Activated CD4-positive, alpha-beta T cell treated with anti-CD3 and anti-CD28 coated beads, Interleukin-2, Interleukin-4, amounts not matched to agents 100 ng/mL and 50 ng/mL, durations not matched to agents 16 hours and 8 hours (primary cell): Measurements from ENCODE around the gene INHBC.

Source experiments
- DNase-seq: peaks from one replicate; pipeline ENCODE4 v3.0.0-alpha.2; 2020; ENCODE audit warnings: low spot score

The INHBC gene

DNA sequence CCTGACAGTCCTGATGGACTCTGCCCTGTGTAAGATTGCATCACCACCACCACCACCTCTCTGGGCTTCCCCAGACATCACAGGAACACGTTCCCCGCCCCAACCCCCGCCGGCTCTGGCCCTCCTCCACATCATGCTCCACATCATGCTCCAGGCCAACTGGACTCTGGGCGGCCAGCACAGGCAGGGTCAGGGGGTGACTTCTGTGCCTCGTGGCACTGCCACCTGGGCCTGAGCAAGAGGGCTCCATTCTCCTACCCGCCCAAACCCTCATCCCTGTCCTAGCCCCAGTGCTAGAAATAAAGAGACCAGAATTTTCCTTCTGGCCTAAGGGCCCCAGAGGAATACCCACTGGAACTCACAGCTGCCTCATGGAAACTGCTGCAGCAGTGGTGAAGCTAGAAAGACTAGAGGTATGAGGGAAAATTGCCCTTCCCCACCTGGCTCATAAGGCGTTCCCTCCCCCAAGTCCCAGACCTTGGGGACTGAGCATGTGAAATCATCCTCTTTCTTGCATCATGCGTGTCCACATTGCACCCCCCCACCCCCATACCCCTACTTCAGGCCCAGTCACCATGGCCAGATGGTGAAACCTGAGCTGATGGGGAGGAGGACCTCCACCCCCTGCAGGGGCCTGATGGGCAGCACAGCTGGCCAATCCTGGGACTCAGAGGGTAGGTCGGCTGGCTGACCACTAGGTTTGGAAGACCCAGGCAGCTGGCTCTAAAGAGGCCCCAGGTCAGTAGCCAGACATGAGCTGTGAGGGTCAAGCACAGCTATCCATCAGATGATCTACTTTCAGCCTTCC, 20.2 kb downstream of the INHBC start, which contains the start of gene INHBE:
TSS of gene INHBE (plus strand) at position 742 of the 808 bp plus-strand sequence. CDS start 230 bp downstream, outside the sequence.
- DNase-seq, result no peak

DNA sequence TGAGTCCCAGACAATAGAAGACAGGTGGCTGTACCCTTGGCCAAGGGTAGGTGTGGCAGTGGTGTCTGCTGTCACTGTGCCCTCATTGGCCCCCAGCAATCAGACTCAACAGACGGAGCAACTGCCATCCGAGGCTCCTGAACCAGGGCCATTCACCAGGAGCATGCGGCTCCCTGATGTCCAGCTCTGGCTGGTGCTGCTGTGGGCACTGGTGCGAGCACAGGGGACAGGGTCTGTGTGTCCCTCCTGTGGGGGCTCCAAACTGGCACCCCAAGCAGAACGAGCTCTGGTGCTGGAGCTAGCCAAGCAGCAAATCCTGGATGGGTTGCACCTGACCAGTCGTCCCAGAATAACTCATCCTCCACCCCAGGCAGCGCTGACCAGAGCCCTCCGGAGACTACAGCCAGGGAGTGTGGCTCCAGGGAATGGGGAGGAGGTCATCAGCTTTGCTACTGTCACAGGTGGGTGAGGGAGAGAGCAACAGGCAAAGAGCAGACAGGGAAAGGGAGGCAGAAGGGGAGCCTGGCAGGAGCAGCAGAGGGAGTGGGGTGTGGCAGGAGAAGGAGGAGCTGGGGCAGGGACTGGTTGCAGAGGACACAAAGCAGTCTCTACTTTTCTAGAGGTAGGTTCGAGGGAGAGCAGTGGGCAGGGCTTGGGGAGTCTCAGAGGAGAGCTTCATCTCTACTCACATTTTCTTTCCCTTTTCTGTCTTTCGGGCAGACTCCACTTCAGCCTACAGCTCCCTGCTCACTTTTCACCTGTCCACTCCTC, 21.0 kb downstream of the INHBC start:
- DNase-seq, result no peak

GRCh38 chr12:57456145-57456700, 21.6 kb downstream of the INHBC start:
- peak; percentile 71 for DNase-seq

DNA sequence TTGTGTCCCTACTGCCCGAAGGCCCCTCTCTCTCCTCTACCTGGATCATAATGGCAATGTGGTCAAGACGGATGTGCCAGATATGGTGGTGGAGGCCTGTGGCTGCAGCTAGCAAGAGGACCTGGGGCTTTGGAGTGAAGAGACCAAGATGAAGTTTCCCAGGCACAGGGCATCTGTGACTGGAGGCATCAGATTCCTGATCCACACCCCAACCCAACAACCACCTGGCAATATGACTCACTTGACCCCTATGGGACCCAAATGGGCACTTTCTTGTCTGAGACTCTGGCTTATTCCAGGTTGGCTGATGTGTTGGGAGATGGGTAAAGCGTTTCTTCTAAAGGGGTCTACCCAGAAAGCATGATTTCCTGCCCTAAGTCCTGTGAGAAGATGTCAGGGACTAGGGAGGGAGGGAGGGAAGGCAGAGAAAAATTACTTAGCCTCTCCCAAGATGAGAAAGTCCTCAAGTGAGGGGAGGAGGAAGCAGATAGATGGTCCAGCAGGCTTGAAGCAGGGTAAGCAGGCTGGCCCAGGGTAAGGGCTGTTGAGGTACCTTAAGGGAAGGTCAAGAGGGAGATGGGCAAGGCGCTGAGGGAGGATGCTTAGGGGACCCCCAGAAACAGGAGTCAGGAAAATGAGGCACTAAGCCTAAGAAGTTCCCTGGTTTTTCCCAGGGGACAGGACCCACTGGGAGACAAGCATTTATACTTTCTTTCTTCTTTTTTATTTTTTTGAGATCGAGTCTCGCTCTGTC, 22.3 kb downstream of the INHBC start:
- DNase-seq, result no peak

- DNase-seq, result no peak
Measured at GRCh38 chr12:57458665-57459054, 24.1 kb downstream of the INHBC start.

- peak; percentile 96 for DNase-seq
Measured at GRCh38 chr12:57459055-57459749, 24.6 kb downstream of the INHBC start.

DNA sequence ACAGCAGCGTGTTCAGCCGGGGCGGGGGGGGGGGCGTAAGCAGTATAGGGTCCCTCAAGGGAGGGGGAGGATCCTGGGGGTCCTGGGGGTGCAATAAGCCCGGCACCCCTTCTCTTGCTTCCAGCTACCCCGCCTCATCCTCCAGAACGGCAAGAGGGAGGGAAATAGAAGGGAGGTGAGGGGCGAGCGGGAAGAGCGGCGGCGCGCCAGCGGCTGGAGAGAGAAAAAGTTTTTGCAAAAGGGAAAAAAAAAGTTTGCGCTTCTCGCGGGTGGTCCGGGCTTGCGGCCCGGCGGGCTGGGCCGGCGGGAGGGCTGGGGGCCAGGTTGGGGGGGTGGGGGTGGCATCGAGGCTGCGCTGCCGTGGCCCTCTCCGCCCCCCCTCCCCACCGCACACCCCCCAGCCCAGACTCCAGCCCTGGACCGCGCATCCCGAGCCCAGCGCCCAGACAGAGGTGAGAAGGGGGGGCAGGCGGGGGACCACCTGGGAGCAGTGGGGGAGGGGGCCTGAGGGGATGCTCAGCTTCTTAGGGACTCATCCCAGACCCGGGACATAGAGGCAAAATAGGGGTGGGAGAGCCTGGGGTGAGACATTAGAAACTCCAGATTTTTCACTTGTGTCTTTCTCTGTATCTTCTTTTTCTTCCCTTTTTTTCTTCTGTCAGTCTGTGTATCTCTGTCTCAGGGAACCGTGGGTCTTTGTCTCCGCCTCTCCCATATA, 25.3 kb downstream of the INHBC start, which contains the start of gene GLI1:
TSS of gene GLI1 (plus strand) at position 36 of the 718 bp plus-strand sequence. CDS start 3,907 bp downstream, outside the sequence.
- DNase-seq, result no peak

DNA sequence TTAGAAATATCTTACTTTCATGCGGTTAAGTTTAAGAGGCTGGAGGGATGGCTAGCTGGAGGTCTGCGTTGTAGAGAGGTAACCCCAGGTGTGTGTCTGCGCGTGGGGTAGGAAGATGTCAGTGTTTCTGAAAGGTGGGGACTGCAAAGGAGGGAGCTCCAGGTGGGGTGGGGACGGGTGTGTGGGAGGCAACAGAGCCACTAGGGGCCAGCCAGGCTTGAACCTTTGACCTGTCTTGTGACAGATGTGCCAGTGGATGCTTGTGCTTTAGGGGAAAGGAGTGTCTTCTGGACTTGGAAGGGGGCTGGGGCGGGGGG, 25.8 kb downstream of the INHBC start:
- DNase-seq, result no peak

- no peak for DNase-seq
Measured at GRCh38 chr12:57460841-57461275, 26.3 kb downstream of the INHBC start.

DNA sequence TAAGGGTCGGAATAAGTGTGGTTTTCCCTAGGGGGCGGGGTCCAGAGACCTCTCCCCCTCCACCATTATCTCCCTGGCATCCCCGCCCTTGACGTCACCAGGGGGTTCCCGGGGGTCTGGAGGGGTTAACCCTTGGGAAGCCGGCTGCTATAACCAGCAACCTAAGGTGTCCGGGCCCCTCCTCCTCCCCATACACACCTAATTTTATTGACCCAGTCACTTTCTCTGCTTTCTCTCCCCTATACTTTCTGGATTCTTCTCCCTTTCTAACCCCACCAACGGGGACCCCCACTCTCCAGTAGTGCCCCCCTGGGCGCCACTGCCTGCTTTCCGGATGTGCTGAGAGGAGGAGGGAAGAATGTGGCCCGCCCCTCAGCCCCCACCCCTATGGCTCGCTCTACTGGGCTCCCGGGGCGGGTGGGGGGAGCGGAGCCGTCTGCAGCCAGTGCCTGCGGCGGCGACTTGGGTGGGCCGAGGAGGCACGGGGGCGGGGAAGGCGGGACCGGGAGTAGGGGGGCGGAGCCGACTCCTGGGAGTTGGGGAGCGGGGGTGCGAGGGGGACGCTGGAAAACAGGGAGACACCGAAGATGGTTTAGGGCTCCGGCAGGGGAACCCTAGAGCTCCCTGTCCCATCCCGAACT, 26.8 kb downstream of the INHBC start:
- DNase-seq, result no peak

DNA sequence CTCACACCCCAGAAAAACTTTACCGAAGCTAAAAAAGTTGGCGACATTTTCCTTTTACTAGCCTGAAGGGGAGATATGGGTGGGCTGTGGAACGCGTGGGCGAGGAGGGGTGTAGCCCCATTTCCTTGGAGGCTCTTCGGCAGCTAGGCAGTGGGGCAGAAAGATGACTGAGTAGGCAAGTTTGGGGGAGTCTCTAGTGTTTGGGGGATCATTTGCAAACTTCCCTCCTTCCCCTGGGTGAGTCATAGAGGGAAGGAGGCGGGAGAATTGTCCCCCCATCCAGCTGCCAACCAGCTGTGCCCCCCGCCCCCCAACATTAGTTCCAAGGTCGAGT, 27.3 kb downstream of the INHBC start:
- DNase-seq, result no peak

- peak; percentile 95 for DNase-seq
Measured at GRCh38 chr12:57462251-57462911, 27.8 kb downstream of the INHBC start.

DNA sequence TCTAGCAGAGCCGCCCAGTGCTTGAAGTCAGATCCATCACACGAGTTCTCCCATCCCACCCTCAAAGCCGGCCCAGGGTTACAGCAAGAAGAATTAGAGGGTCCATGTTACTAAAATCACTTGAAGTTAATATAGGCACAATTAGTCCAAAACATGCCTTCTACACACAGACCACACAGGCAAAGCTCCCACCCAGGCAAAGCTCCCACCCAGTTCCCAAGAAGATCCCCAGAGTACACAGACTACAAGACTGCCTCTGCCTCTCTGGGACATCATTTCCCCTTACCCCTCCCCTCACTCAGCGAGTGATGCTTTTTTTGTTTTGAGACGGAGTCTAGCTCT, 28.3 kb downstream of the INHBC start:
- no peak for DNase-seq

DNA sequence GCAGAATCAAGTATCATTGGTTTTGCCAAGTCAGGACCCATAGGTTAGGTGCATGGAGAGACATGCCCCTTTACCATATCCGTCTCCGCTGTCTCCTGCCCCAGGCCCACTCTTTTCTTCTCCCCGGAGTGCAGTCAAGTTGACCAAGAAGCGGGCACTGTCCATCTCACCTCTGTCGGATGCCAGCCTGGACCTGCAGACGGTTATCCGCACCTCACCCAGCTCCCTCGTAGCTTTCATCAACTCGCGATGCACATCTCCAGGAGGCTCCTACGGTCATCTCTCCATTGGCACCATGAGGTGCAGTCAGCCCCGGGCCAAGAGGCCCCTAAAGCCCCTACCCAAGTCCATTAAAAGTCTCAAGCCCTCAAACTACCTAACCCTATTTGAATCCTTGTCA, 30.0 kb downstream of the INHBC start:
- DNase-seq, result no peak

GRCh38 chr12:57465030-57465746, 30.6 kb downstream of the INHBC start:
- no peak for DNase-seq

GRCh38 chr12:57465747-57466505, 31.3 kb downstream of the INHBC start:
- no peak for DNase-seq

DNA sequence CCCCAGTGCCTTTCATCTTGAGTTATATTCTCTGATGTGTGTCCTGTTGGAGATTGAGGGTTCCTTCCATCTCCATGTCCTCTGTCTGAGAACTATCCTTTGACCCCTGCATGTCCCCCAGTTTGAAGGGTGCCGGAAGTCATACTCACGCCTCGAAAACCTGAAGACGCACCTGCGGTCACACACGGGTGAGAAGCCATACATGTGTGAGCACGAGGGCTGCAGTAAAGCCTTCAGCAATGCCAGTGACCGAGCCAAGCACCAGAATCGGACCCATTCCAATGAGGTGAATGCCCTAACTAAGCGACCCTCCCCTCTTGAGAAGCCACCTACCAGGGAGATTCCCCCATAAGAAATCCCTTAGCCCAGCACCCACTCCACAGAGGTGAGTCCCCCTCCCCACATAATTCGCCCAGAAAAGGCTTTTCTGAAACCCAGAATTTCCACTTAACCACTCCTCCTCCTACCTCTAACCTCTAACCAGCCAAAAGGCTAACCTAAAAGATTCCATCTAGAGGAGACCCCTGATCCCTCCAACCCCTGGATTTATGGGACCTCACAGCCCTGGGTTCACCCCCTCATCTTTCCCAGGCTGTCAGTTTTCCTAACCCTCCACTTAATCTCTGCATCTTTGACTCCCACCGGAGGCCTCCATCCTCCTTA, 32.8 kb downstream of the INHBC start:
- no peak for DNase-seq

DNA sequence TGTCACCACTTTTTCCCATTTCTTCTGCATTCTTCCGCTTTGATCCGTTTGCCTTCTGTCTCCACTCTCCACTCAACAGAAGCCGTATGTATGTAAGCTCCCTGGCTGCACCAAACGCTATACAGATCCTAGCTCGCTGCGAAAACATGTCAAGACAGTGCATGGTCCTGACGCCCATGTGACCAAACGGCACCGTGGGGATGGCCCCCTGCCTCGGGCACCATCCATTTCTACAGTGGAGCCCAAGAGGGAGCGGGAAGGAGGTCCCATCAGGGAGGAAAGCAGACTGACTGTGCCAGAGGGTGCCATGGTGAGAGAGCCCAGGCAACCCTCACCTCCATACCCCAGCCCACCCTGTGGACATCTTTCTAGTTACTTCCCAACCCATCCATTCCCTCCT, 33.3 kb downstream of the INHBC start:
- no peak for DNase-seq
